NOMO-1 (cell line): ENCODE results near the gene ASXL1.
"Not testable (repeated sequence)": the region's sequence is repeated elsewhere in the genome, so short reads cannot be mapped to it uniquely, and the experiment has no call there.

Experiments
- DNase-seq, 2 experiments: peaks; one replicate each; lab custom pipeline; 2025; ENCODE audit not compliant: unreplicated experiment in 2 of 2; lab: John Stamatoyannopoulos, UW

The ASXL1 gene

DNA sequence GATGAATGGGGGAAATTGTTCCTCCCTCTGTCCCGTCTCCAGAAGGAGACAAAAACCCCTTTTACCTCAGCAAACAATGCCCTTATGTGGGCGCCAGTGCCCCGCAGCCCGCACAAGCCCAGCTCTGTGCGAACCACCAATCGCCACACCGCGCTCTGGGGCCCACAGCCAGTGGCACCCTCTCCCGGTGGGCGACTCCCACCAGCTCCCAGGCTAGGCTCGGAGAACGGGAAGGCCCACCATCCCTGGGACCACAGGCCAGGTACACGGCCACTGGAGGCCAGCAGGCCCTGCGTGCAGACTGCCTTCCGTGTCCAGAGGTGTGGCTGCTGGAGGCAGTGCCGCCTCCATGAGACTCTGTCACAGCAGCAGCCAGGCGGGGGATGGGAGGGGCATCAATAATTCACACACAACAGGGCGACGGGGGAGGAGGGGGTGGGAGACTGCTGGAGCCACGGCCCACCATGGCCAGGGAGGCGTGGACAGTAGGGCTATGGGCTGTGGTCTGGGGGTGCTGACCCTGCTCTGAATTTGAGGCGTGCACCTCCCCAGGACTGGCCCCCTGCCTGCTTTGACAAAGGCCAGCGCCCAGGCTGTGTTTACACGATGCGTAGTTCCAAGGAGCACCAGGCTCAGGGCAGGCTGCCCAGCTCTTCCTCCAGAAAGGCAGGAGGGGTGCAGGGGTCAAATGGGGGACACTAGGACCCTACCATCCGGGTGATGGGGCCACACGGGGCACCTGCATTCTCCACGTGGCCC is 105.7 kb downstream of the ASXL1 start:
- no peak for DNase-seq

DNA sequence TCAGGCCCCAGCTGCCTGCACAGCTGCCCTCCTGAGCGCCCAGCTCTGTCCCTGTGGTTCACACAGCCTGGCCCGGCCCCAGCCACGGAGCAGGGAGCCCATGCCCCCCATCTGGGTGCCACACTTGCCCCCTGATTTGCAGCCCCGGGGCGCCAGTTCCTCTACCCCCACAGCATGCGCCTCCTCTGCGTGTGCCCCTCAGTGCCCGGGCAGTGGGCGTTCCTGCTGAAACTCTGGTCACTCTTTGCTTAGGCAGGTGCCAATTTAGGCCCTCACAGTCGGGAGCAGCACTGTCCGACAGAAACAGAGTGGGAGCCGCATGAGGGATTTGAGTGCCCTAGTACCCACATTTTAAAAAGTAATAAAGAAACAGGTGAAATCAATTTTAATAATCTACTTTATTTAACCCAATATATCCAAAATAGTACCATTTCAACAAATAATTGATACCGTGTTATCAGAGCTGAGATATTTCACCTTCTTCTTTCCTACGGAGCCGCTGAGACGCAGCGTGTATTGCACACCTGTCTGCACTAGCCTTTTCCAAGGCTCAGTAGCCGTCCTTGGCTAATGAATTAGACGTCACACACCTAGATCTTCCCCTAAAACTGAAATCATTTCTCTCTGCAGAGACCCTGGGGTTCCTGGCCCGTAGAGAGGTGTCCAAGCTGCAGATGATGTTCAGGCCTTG is 106.4 kb downstream of the ASXL1 start:
- no peak for DNase-seq

DNA sequence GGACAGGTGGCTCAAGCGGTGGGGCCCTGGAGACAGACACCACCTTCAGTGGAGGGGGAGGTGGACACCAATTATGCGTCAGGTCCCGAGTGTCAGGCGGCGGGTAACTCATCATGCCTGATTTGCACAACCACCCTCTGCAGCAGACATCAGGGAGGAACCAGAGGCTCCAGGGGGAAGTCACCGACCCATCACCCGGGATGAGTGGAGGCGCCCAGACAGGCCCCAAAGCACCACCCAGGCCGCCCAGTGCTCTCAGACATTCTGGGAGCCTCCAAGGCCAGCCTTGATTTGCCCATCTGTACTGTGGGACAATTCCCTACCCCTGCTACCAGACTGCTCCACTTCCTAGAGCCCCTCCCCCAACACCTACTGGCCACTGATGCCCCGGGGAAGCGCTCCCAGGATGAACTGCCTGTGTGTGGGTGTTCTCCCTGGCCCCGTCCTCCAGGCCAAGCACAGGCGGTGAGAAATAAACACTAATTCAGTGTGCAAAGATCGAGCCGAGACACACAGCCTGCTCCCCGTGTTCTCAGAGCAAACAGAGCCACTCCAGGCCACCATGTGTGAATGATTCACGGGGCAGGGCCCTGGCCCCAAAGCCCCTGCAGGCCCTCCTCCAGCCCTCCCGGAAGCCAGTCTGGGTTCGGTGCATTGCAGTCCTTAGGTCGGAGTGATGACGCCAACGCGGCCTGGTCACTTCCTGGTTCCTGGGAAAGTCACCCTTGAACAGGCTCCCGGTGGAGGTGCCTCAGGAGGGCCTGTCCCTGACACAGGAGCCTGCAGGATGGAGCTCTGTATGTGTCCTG is 107.2 kb downstream of the ASXL1 start:
- DNase-seq: no peak

DNA sequence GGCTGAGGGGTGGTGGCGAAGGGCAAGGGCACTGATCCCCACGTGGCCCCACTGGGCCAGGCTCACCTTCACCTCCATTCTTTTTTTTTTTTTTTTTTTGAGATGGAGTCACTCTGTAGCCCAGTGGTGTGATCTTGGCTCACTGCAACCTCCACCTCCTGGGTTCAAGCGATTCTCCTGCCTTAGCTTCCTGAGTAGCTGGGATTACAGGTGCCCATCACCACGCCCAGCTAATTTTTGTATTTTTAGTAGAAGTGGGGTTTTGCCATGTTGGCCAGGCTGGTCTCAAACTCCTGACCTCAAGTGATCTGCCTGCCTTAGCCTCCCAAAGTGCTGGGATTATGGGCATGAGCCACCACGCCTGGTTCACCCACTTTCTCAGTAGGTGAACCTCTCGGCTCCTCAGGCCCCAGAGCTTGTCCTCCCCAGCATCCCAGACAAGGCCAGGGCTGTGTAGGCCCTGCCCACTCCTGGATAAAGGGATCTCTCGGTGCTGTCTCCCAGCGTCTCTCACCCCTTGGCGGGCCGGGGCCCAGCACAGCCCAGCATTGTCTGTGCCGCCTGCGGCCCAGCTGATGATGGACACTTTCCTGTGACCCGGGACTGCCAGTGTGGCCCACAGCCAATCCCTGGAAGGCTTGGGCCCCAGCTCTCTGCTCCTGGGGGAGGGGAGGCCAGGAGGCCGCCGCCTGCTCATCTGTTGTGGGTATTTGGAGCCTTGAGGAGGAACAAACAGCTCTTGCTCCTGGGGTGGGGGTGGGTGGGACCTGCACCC is 108.0 kb downstream of the ASXL1 start:
- not testable (repeated sequence) for DNase-seq

DNA sequence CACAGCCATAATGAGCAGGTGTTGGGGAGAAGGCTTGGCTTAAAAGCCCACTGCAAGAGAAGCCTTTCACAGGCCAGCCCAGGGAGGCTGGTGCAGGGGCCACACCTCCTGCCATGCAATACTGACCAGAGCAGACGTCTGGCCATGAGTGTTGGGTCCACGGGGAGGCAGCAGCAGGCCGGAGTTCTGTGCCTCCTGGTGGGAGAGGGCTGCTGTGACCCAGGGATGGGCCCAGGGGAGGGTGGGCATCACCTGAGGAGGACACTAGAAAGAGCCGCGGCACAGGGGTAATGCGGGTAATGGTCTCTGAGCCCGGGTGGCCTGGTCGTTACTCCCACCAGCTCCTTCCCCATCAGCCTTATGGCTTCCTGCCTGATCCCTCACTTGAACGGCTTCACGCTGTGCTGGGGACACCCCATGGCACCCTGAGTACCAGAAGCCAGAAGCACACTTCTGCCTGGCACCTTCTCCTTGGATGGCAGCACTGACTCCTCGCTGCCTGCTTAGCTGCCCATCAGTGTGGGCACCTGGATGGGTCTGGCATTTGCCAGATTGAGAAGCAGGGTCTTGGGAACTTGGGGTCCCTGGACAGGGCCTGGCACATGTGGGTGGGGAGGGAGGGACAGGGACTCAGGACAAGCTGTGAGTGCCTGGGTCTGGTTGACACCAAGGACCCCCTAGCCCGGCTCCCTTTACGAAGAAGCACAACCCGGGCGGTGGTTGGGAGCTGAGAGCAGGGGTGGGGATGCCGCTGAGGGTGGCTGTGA is 108.8 kb downstream of the ASXL1 start:
- no peak for DNase-seq

DNA sequence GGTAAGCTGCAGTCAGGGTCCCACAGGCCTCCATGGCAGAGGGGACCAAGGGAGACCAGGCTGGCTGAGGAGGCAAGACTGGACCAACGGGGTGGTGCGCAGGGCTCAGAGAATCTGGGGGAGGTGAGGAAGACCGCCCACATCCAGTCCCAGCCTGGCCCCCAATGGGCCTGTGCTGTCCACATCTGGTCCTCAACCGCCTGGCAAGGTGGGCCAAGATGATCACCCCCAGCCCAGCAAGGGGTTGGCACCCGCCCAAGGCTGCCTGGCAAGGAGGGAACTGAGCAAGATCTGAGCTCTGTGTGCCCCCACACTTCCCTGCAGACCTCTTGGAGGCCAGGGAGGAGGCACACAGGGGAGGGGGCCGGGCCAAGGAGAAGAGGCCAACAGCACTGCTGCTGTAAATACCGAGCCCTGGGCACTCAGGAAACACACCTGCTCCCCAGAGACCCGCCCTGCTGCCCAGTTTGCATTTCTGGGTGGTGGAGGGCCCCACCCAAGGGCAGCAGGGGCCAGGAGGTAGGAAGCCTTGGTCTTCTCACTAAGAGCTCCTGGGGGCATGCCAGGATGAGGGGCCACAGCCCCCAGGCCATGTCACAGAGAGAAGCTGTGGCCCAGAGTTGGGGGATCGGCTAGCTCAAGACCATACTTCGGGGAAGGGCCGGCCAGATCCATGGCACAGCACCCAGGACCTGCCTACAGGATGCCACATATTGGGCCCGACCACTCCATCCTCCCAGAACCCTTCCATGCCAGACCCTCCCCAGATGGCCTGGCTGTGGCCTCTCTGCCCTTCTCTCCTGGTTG is 109.6 kb downstream of the ASXL1 start:
- DNase-seq: no peak

DNA sequence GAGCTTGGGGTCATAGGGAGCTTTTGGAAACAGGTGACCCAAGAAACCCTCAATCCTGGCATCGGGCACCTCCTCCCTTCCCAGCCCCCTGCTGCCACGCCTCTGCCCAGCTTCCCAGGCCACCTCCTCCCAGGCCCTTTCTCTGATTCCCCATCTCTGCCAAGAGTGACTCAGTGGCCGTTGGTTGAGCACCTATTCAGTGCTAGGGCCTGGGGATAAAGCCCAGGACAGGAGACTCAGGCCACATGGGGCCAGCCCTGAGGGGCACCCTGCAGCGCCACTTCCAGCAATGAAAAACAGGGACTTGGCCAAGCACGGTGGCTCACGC is 110.1 kb downstream of the ASXL1 start:
- no peak for DNase-seq

DNA sequence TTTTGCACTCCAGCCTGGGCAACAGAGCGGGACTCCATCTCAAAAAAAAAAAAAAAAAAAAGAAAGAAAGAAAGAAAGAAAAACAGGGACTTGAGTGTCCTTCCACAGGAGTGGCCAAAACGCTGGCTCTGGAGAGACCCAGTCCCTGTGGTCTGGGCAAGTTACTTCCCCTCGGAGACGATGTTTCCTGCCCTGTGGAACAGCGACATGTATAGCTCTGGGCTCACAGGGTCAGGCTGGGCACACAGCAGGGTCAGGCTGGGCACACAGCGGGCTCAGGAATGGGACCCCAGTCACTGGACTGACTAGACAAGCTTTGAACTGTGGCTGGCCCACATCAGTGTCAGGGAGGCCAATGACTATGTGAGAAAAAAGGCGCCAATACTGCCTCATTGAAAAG is 110.7 kb downstream of the ASXL1 start:
- no peak for DNase-seq

DNA sequence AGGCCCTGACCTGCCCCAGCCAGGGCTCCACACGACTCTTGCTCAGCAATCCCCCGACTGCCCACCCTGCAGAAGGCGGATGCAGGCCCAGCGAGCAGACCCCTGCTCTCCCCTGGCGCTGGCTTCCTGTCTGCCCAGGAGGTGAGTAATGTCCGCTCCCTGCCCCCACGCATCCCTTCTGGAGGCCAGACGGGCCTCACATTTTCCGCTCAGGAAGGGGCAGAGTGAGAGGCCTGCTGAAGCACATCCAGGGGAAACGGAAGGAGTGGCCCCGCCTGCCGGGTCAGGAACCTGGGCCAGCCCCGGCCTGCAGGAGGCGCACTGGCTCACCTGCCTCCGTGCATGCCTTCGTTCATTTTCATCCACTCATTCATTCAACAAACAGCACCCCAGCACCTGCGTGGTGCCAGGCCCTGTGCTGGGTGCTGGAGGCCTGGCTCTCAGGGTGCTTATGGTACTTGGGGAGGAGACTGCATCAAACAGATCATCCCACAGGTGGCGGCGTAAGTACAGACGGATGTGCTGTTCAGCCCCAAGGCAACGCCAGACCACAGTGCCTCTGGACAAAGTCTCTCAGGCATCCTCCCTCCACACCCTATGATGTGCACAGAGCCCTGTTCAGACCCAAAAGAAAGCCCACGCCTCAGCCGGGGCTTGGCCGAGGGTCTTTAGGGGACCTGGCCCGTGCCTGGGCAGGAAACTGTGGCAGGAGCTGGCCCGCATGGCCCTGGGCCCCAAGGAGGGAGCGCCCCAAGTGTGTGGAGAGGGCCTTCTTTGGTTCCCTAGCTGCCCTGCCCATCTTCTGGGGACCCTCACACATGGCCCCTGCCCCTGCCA is 112.1 kb downstream of the ASXL1 start:
- DNase-seq: no peak

DNA sequence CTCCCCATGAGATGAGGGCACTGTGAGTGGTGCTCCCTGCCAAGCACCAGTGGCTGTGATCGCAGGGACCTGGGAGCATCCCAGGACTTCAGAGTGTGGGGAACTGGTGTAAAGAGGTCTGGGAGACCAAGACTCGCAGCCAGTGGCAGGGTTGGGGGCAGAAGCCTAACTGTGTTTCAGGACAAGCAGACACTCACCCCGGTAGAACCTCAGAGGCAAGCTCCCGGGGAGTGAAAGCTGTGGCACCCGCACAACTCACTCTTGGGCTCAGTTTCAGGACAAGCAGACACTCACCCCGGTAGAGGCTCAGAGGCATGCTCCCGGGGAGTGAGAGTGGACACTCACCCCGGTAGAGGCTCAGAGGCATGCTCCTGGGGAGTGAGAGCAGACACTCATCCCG is 112.8 kb downstream of the ASXL1 start:
- DNase-seq: no peak

DNA sequence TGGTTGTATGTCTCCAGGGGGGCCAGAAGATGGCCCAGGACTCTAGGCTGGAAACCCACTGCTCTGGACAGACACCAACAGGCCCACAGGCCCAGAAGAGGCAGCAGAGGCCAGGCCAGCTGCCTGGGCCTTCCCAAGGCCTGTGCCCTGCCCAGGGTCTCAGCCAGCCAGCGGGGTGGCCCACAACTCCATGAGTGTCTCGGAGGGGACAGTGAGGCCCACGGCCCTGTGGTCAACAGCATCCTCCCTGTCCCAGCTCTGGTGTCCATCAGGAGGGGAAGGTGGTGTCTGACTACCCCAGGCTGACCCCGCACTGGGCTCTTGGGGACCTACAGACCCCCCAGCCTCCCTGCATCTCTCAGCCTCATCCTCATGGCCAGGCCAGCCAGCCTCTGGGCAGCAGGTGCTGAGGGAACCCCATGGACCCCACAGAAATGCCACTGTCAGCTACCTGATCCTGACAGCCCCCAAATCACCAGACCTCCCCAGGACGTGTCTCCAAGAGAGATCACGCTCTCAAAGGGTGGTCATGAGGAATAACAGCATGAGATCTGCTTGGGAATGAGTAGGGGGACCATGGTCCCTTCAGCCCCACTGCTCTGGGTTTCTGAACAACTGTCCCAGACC is 114.6 kb downstream of the ASXL1 start:
- no peak for DNase-seq

DNA sequence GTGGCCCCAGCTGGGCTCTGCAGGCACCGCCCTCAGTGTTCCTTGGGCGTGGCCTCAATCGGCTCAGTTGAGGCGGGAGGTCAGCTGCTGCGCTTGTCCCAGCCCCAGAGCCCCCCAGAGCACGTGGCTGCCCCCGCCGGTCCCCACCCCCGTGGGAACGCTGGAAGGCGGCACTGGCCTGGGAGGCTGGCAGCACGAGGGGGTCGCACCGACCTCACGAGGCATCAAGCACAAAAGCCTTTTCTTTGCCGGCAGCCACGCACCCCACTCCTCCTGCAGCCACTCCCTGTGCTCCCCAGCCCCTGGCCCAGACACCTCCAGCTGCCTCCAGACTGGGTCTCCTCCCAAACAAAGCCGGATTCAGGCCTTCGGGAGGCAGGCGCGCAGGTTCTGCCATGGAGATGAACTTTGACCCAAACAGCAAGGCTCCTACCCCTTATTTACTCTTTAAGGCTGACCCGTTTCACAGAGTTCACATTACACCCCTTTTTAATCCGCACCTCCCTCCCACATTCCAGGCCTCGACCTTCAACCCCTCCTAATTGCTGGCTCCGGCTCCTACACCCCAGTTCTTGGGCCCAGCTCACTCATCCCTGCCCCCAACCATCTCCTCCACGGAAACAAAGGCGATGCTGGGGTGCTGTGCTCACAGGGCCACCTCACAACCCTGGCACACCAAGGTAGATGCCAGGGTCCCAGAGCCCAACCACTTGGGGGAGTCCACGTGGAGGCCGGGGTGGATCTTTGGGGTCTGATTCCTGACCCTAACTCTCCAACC is 115.3 kb downstream of the ASXL1 start:
- no peak for DNase-seq

DNA sequence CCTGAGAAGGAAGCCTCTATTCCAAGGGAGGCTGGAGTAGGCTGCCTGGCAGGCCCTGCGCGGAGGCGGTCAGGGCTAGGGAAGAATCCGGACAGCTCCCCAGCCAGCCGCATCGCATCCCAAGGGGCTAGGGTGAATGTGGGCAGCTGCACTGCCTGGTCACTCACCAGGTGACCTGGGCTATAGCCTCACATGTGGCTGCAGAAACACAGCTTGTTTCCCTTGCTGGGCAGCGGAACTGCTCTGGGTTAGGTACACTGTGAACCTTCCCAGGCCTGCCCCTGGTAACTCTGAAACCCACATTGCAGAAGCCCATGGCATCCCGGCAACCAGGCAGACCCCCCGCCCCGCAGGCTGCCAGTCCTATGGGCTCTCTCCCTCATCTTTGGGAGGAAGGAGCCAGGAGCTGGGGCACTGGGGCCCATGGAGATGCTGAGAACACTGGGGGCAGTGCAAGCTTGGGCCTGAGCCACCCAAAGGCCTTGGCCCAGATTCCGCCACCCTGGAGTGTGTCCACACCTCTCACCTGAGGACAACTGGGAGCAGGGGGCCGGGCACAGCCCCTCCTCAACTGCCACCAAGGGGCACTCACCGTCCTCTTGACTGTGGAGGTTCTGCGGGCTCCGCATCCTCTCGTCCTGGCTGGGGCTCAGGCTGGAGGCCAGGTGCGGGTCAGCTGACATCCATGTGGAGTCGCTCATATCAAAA is 116.0 kb downstream of the ASXL1 start:
- DNase-seq: no peak

DNA sequence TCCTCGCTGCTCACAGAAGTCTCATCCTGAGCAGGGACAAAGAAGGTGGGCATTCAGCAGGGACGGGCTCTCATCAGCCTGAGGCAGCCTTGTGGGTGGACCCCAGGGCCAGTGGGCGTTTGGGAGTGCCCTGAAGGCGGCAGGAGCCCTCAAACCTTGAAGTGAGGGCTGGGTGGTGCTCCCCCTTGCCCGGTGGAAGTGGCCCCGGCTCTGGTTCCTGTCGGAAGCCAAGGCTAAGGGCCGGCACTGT is 116.5 kb downstream of the ASXL1 start:
- no peak for DNase-seq

DNA sequence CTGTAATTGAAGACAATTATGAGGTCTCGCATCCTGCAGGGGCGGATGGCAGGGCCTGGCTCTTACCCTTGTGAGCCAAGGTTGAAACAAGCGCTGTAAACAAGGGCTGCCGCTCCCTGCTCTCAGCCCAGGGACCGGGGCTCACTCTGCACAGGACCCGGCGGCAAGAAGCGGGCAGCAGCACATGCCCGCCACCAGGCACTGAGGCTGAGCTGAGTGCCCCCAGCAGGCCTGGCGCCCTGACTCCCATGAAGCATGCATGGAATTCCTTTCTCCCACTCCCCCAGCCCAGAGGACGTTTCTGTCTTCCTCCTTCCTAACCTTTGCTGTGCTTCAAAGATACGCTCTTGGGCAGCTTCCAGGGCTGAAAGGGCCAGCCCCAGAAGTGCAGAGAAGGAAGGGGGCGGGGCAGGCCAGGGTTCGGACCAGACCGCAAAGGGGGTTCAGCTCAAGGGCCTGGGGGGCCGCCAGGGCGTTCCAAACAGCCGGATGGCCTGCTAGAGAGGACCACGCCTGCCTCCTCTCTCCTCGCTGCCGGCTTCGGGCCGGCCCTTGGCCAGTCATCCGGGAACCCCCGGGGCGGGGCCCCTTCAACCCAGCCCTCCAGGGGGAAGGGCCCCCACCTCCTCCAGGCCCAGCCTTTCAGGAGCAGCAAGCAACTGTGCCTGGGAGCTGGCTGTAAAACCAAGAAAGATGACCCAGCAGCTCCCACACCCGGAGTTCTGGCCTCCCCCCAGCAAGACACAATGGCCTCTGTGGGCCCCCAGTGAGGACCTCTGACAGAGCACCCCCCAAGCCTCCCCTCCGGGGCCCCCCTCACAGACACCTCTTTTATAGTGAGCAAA is 117.1 kb downstream of the ASXL1 start:
- no peak for DNase-seq
